ENCODE measurements around the gene OR6C70.
"Not testable (repeated sequence)": the region's sequence is repeated elsewhere in the genome, so short reads cannot be mapped to it uniquely, and the experiment has no call there.

Gene OR6C70

DNA sequence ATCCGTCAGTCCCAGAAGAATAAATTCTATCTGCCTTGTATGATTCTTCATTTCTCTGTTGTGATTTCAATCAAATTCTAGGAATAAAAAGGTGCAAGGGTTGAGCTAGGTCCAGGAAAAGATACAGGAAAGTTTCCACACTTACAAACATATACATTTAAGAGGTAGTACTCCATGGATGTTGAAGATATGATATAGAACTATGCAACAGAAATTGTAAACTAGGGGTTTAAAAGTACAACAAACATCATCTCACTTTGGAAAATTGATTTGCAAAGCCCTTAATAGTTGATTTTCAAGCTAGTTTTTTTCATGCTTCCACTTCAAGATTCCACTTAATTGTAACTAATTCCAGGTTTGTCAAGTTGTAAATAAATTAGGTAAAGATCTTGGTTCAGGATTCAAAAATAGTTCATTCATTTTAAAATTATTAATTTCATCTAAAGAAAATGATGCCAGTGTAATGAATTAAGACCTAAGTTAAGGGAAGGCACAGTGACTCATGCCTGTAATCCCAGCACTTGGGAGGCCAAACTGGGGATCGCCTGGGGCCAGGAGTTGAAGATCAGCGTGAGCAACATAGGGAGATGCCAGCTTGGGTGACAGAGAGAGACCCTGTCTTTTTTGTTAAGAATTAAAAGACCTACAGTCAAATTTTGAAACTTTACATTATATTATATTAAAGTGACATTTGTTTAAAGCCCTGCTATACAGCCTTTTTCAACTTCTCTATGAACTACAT, at the start of gene OR6C70:
TSS of gene OR6C70 (minus strand) at position 51 of the 742 bp plus-strand sequence. CDS start at position 51, 0 bp downstream.
- Mint-ChIP-seq H3K4me1 (ENCODE audit: low read depth) (no peaks in the 10 kb centered on the region), H3K36me3 (ENCODE audit: low read depth) (no peaks in the 10 kb centered on the region), H3K9me3 (no peaks in the 10 kb centered on the region), H3K27ac (no peak within 1 kb of the TSS), H3K4me3 (no peak within 1 kb of the TSS), H3K27me3 (ENCODE audit: low read depth) (peaks cover 5% of the 10 kb centered on the region)

DNA sequence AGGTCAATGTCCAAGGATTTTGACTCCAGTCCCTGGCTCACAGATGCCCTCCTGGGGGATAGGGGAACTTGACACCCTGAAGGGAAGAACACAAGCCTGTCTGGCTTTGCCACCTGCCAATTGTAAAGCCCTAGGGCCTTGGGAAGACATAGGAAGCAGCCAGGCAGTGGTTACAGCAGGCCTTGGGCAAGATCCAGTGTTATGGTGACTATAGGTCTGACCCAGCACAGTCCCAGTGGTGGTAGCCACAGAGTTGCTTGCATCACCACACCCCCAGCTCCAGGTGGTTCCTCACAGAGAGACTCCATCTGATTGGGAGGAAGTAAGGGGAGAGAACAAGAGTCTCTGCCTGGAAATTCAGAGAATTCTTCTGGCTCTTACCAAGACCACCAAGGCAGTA, 46.5 kb upstream of the OR6C70 start:
- Mint-ChIP-seq H3K4me3 (no peak overlapping the region), H3K27me3 (ENCODE audit: low read depth) (no peaks in the 10 kb centered on the region), H3K36me3 (ENCODE audit: low read depth) (no peaks in the 10 kb centered on the region), H3K4me1 (ENCODE audit: low read depth) (no peaks in the 10 kb centered on the region), H3K9me3 (no peaks in the 10 kb centered on the region), H3K27ac (no peak overlapping the region)

DNA sequence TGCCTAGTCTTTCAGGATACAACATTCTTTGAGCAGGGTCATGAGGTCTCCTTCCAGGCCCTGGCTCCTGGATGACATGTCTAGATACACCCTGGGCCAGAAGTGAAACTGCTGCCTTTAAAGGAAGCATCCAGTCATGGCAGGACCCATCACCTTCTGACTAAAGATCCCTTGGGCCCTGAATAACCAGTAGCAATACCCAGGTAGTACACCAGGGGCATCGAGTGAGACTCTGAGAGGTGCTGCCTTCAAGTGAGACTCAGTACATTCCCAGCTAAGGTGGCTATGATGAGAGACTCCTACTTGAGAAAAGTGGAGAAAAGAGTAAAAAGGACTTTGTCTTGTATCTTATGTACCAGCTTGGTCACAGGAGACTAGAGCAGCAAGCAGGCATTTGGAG, 45.8 kb upstream of the OR6C70 start:
- no peaks in the 10 kb centered on the region for H3K27me3 Mint-ChIP-seq (ENCODE audit: low read depth)
- no peaks in the 10 kb centered on the region for H3K4me1 Mint-ChIP-seq (ENCODE audit: low read depth)
- H3K9me3 Mint-ChIP-seq, result no peaks in the 10 kb centered on the region
- H3K4me3 Mint-ChIP-seq, result no peak overlapping the region
- H3K27ac Mint-ChIP-seq, result no peak overlapping the region
- H3K36me3 Mint-ChIP-seq (ENCODE audit: low read depth), result no peaks in the 10 kb centered on the region

DNA sequence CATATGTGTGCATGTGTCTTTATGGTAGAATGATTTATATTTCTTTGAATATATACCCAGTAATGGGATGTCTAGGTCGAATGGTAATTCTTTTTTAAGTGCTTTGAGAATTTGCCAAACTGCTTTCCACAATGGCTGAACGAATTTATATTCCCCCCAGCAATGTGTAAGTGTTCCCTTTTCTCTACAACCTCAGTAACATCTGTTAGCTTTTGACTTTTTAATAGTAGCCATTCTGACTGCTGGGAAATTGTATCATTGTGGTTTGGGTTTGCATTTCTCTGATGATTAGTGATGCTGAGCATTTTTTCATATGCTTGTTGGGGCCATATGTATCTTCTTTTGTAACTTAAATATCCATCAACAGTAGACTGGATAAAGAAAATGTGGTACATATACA, 31.7 kb upstream of the OR6C70 start:
- no peaks in the 10 kb centered on the region for H3K9me3 Mint-ChIP-seq
- no peaks in the 10 kb centered on the region for H3K36me3 Mint-ChIP-seq (ENCODE audit: low read depth)
- H3K4me3 Mint-ChIP-seq, result no peak overlapping the region
- peaks cover 2% of the 10 kb centered on the region for H3K4me1 Mint-ChIP-seq (ENCODE audit: low read depth)
- H3K27ac Mint-ChIP-seq, result no peak overlapping the region
- H3K27me3 Mint-ChIP-seq (ENCODE audit: low read depth), result peaks cover 3% of the 10 kb centered on the region

DNA sequence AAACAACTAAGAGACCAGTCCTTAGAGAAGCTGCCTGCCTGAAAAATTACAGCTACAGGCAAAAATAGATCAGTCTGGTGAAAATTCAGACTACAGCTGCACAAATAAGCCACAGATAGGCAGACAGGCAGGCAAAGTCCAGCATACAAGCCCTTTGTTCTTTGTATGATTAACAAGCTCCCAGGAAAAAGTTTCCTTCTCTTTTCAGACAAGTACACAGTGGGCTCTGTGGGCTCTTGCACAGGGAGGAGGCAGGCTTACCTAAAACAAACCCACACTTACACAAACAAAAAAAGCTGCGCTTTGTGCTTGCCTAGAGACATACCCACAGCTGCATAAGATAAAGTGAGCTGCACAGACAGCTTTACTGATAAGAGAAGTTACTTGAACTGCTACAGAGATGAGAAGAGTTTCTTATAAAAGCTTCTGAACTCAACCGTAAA, 29.9 kb upstream of the OR6C70 start:
- Mint-ChIP-seq H3K27ac (no peak overlapping the region), H3K4me3 (no peak overlapping the region), H3K27me3 (ENCODE audit: low read depth) (peaks cover 3% of the 10 kb centered on the region), H3K36me3 (ENCODE audit: low read depth) (no peaks in the 10 kb centered on the region), H3K4me1 (ENCODE audit: low read depth) (peaks cover 2% of the 10 kb centered on the region), H3K9me3 (no peaks in the 10 kb centered on the region)

DNA sequence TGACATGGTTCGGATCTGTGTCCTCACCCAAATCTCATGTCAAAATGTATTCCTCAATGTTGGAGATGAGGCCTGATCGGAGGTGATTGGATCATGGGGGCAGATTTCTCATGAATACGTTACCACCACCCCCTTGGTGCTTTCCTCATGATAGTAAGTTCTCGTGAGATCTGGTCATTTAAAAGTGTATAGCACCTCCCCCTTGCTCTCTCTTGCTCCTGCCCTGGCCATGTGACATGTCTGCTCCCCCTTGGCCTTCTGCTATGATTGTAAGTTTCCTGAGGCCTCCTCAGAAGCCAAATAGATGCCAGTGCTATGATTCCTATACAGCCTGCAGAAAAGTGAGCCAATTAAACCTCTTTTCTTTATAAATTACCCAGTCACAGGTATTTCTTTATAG, 29.3 kb upstream of the OR6C70 start:
- no peaks in the 10 kb centered on the region for H3K36me3 Mint-ChIP-seq (ENCODE audit: low read depth)
- peaks cover 3% of the 10 kb centered on the region for H3K27me3 Mint-ChIP-seq (ENCODE audit: low read depth)
- peaks cover 2% of the 10 kb centered on the region for H3K4me1 Mint-ChIP-seq (ENCODE audit: low read depth)
- H3K9me3 Mint-ChIP-seq, result no peaks in the 10 kb centered on the region
- no peak overlapping the region for H3K27ac Mint-ChIP-seq
- H3K4me3 Mint-ChIP-seq, result no peak overlapping the region

DNA sequence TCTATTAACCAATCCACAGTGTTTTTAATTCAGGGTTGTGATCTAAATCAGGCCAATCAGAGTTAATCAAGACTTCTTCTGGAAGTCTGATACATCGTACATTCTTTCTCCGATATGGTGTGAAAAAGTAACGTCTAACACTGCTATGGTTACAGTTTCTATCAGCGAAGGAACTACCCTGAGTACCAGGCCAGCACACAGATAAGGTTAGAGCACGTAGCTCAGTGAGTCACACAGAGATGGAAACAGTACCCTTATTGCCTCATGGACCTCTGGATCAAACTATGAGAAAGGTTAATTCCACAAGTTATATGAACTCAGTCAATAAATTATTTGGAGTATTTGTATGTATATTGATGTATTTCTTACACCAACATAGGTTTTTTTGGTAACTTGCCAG, 25.6 kb upstream of the OR6C70 start:
- Mint-ChIP-seq H3K27ac (no peak overlapping the region), H3K27me3 (ENCODE audit: low read depth) (no peaks in the 10 kb centered on the region), H3K36me3 (ENCODE audit: low read depth) (no peaks in the 10 kb centered on the region), H3K4me3 (no peak overlapping the region), H3K4me1 (ENCODE audit: low read depth) (peaks cover 2% of the 10 kb centered on the region), H3K9me3 (no peaks in the 10 kb centered on the region)

DNA sequence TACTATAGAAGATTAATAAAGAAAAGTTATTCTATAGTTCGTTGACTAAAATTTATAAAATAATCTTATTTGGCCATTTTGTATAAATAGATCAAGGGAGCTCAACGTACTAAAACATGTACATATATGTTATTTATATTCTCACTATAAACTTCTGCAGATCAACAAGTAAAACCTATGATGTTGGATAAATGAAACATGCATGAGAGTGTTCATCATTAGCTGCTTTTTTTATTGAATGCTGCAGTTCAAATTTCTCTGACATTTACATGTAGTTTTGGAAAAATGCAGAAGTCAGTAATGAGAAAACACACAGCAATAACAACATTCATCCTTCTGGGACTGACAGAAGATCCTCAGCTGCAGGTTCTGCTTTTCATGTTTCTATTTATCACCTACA, 22.1 kb upstream of the OR6C70 start, which contains the start of gene OR6C68:
TSS of gene OR6C68 (plus strand) at position 301 of the 400 bp plus-strand sequence. CDS start at position 301, 0 bp downstream.
- Mint-ChIP-seq H3K9me3 (no peaks in the 10 kb centered on the region), H3K36me3 (ENCODE audit: low read depth) (no peaks in the 10 kb centered on the region), H3K27me3 (ENCODE audit: low read depth) (no peaks in the 10 kb centered on the region), H3K27ac (no peak within 1 kb of the TSS), H3K4me3 (no peak within 1 kb of the TSS), H3K4me1 (ENCODE audit: low read depth) (no peaks in the 10 kb centered on the region)

DNA sequence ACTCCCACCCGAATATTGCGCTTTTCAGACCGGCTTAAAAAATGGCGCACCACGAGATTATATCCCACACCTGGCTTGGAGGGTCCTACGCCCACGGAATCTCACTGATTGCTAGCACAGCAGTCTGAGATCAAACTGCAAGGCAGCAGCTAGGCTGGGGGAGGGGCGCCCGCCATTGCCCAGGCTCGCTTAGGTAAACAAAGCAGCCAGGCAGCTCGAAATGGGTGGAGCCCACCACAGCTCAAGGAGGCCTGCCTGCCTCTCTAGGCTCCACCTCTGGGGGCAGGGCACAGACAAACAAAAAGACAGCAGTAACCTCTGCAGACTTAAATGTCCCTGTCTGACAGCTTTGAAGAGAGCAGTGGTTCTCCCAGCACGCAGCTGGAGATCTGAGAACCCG, 14.3 kb upstream of the OR6C70 start:
- not testable (repeated sequence) for H3K4me1 Mint-ChIP-seq (ENCODE audit: low read depth); H3K9me3 Mint-ChIP-seq; H3K4me3 Mint-ChIP-seq; H3K36me3 Mint-ChIP-seq (ENCODE audit: low read depth); H3K27ac Mint-ChIP-seq; H3K27me3 Mint-ChIP-seq (ENCODE audit: low read depth)

DNA sequence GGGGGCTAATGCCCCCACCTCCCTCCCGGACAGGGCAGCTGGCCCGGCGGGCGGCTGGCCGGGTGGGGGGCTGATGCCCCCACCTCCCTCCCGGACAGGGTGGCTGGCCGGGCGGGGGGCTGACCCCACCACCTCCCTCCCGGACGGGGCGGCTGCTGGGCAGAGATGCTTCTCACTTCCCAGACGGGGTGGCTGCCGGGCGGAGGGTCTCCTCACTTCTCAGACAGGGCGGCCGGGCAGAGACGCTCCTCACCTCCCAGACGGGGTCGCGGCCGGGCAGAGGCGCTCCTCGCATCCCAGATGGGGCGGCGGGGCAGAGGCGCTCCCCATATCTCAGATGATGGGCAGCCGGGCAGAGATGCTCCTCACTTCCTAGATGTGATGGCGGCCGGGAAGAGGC, 9.2 kb upstream of the OR6C70 start:
- H3K4me3 Mint-ChIP-seq; H3K27me3 Mint-ChIP-seq (ENCODE audit: low read depth); H3K27ac Mint-ChIP-seq; H3K36me3 Mint-ChIP-seq (ENCODE audit: low read depth); H3K4me1 Mint-ChIP-seq (ENCODE audit: low read depth); H3K9me3 Mint-ChIP-seq: not testable (repeated sequence)

DNA sequence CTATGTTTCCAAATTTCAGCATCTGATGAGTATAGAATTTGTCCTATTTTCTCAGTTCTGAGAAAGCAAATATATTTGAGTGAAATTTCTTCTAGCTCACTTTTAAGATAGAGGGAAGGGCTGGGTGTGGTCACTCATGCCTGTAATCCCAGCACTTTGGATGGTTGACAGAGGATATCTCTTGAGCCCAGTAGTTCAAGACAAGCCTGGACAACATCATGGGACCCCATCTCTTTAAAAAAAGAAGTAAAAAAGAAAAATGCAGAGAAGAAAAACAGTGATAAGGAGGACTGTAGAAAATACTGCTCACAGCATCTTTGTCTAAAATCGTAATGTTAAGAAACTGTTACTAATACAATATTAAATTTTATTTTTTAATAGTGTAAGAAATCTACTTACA, 2.3 kb upstream of the OR6C70 start:
- H3K36me3 Mint-ChIP-seq (ENCODE audit: low read depth), result no peaks in the 10 kb centered on the region
- H3K4me3 Mint-ChIP-seq, result no peak overlapping the region
- H3K4me1 Mint-ChIP-seq (ENCODE audit: low read depth), result no peaks in the 10 kb centered on the region
- peaks cover 5% of the 10 kb centered on the region for H3K27me3 Mint-ChIP-seq (ENCODE audit: low read depth)
- H3K9me3 Mint-ChIP-seq, result no peaks in the 10 kb centered on the region
- H3K27ac Mint-ChIP-seq, result no peak overlapping the region

DNA sequence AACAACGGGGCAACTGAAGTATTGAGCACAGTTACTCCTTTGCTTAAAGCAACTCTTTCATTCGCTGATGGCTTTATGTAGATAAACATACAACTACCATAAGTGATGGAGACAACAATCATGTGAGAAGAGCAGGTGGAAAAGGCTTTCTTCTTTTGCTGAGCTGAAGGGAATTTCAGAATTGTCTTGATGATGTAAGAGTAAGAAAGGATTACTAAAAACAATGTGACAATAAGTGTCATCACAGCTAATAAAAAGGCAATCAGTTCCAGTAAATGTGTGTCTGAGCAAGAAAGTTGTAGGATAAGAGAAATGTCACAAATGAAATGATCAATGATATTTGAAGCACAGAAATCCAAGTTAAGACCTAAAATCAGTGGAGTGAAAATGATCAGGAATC, 647 bp downstream of the OR6C70 start:
- H3K27ac Mint-ChIP-seq, result no peak overlapping the region
- H3K9me3 Mint-ChIP-seq, result no peaks in the 10 kb centered on the region
- H3K36me3 Mint-ChIP-seq (ENCODE audit: low read depth), result no peaks in the 10 kb centered on the region
- no peaks in the 10 kb centered on the region for H3K4me1 Mint-ChIP-seq (ENCODE audit: low read depth)
- H3K27me3 Mint-ChIP-seq (ENCODE audit: low read depth), result peaks cover 5% of the 10 kb centered on the region
- H3K4me3 Mint-ChIP-seq, result no peak overlapping the region

DNA sequence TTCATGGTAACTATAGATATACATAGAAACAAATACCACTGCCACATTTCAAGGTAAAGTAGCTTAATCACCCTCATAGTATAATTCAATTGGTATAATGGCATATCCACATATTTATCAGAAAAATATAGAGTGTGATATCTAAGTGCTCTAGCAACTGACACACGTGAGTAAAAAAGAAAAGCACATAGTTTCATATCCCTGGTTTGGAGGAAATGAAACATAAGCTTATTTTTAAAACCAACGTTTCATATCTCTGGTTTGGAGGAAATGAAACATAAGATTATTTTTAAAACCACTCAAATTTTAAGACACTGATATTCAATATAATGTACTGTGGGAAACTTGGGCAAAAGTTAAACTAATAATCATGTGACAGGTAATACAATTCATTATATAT, 2.1 kb downstream of the OR6C70 start:
- no peaks in the 10 kb centered on the region for H3K4me1 Mint-ChIP-seq (ENCODE audit: low read depth)
- H3K9me3 Mint-ChIP-seq, result no peaks in the 10 kb centered on the region
- H3K27me3 Mint-ChIP-seq (ENCODE audit: low read depth), result peaks cover 5% of the 10 kb centered on the region
- no peaks in the 10 kb centered on the region for H3K36me3 Mint-ChIP-seq (ENCODE audit: low read depth)
- H3K4me3 Mint-ChIP-seq, result no peak overlapping the region
- H3K27ac Mint-ChIP-seq, result no peak overlapping the region

DNA sequence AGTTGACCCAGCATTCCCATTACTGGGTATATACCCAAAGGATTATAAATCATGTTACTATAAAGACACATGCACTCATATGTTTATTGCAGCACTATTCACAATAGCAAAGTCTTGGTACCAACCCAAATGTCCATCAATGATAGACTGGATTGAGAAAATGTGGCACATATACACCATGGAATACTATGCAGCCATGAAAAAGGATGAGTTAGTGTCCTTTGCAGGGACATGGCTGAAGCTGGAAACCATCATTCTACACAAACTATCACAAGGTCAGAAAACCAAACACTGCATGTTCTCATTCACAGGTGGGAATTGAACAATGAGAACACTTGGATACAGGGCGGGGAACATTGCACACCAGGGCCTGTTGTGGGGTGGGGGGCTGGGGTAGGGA, 5.0 kb downstream of the OR6C70 start:
- not testable (repeated sequence) for H3K36me3 Mint-ChIP-seq (ENCODE audit: low read depth); H3K4me3 Mint-ChIP-seq; H3K4me1 Mint-ChIP-seq (ENCODE audit: low read depth); H3K27ac Mint-ChIP-seq; H3K9me3 Mint-ChIP-seq; H3K27me3 Mint-ChIP-seq (ENCODE audit: low read depth)

DNA sequence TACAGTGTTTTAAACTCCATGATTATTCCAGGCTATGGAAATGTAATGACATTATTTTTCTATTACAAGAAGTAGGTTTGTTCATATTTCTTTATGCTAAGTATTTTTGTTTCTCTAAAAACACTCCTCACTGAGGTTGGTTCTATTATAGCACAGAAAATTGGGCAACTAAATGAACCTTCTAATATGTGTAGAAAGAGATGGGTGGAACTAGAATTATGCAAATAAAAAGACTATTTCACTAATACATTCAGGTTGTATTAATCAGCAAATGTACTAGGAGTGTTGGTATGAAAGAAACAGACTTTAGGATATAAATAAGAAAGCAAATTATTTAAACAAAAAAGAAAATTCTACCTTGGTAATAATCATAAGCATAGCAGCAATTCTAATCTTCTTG, 21.1 kb downstream of the OR6C70 start:
- H3K27me3 Mint-ChIP-seq (ENCODE audit: low read depth), result peaks cover 5% of the 10 kb centered on the region
- no peak overlapping the region for H3K4me3 Mint-ChIP-seq
- H3K27ac Mint-ChIP-seq, result no peak overlapping the region
- no peaks in the 10 kb centered on the region for H3K4me1 Mint-ChIP-seq (ENCODE audit: low read depth)
- H3K9me3 Mint-ChIP-seq, result no peaks in the 10 kb centered on the region
- no peaks in the 10 kb centered on the region for H3K36me3 Mint-ChIP-seq (ENCODE audit: low read depth)

DNA sequence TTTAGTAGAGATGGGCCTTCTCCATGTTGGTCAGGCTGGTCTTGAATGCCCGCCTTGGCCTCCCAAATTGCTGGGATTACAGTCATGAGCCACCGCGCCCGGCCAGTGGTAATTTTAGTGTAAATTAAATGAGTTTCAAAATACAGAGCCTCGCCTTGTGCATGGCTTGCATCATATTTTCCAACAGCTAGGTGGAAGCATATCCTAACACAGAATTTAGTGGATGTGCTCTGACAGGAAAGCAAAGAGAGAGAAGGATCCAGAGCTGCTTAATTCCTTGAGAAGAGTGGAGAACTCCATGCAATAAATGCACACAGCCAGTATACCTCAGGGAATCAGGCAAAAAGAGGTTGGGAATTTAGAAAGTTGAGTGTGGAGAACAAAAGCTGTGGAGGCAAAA, 23.6 kb downstream of the OR6C70 start:
- H3K4me1 Mint-ChIP-seq (ENCODE audit: low read depth), result no peaks in the 10 kb centered on the region
- H3K36me3 Mint-ChIP-seq (ENCODE audit: low read depth), result no peaks in the 10 kb centered on the region
- H3K9me3 Mint-ChIP-seq, result peaks cover 2% of the 10 kb centered on the region
- H3K27ac Mint-ChIP-seq, result no peak overlapping the region
- no peak overlapping the region for H3K4me3 Mint-ChIP-seq
- peaks cover 5% of the 10 kb centered on the region for H3K27me3 Mint-ChIP-seq (ENCODE audit: low read depth)

All from T-helper 1 cell treated with Interleukin-12 subunit alpha and Interleukin-12 subunit beta and Interleukin-4 antibody, amounts not matched to agents 30 μg/mL and 1 μg/mL, for 36 hours (primary cell).